GM23248 (cell line): ENCODE data around the gene SNRPA. TPM values are rescaled to one million over a fixed set of nuclear protein-coding genes. Genes with fewer than 3 reads are reported as not detected.
"Not testable (repeated sequence)": the region's sequence is repeated elsewhere in the genome, so short reads cannot be mapped to it uniquely, and the experiment has no call there.

ENCODE experiments used
- DNase-seq: peaks from one replicate; pipeline ENCODE4 v3.0.0-alpha.2; 2015
- H2AFZ ChIP-seq: fragments of 200-600 bp; sonication (generic); 2 replicates; pipeline ENCODE4 v1.6.1; 2016; ENCODE audit warnings: antibody characterized with exemption
- H3F3A ChIP-seq: fragments of 200-600 bp; sonication (generic); 2 replicates; pipeline ENCODE4 v1.6.1; 2016; ENCODE audit warnings: mild to moderate bottlenecking, antibody characterized with exemption, mixed run types; ENCODE audit not compliant: insufficient read depth
- H3K27ac ChIP-seq: fragments of 200-600 bp; sonication (generic); 2 replicates; pipeline ENCODE4 v1.5.1; 2016; ENCODE audit warnings: mild to moderate bottlenecking
- H3K27me3 ChIP-seq: fragments of 200-600 bp; sonication (generic); replicated peaks from 2 replicates; pipeline ENCODE4 v1.6.1; 2016; ENCODE audit warnings: mild to moderate bottlenecking; ENCODE audit not compliant: insufficient read depth
- H3K36me3 ChIP-seq: fragments of 200-600 bp; sonication (generic); 2 replicates; pipeline ENCODE4 v1.6.1; 2016; ENCODE audit warnings: low read depth, mild to moderate bottlenecking
- H3K4me1 ChIP-seq: fragments of 200-600 bp; sonication (generic); 2 replicates; pipeline ENCODE4 v1.6.1; 2016; ENCODE audit warnings: mild to moderate bottlenecking; ENCODE audit not compliant: insufficient read depth
- H3K4me2 ChIP-seq: fragments of 200-600 bp; sonication (generic); one replicate; pipeline ENCODE4 v1.6.1; 2016; ENCODE audit warnings: mild to moderate bottlenecking; ENCODE audit not compliant: unreplicated experiment
- H3K4me3 ChIP-seq: fragments of 200-600 bp; sonication (generic); 2 replicates; pipeline ENCODE4 v1.5.1; 2016; ENCODE audit warnings: mild to moderate bottlenecking
- H3K79me2 ChIP-seq: fragments of 200-600 bp; sonication (generic); 2 replicates; pipeline ENCODE4 v1.6.1; 2016; ENCODE audit warnings: mild to moderate bottlenecking; ENCODE audit not compliant: insufficient read depth
- H3K9ac ChIP-seq: fragments of 200-600 bp; sonication (generic); 2 replicates; pipeline ENCODE4 v1.6.1; 2016; ENCODE audit warnings: mild to moderate bottlenecking
- H3K9me2 ChIP-seq: fragments of 200-600 bp; sonication (generic); 2 replicates; pipeline ENCODE4 v1.6.1; 2016; ENCODE audit warnings: mixed run types, mild to moderate bottlenecking, moderate library complexity; ENCODE audit not compliant: insufficient read depth
- H3K9me3 ChIP-seq: fragments of 200-600 bp; sonication (generic); one replicate; pipeline ENCODE4 v1.6.1; 2017; ENCODE audit warnings: low read depth
- H4K20me1 ChIP-seq: fragments of 200-600 bp; sonication (generic); 2 replicates; pipeline ENCODE4 v1.6.0; 2016; ENCODE audit not compliant: insufficient read depth
- EZH2 ChIP-seq: fragments of 200-600 bp; sonication (generic); IDR thresholded peaks from 2 replicates; pipeline ENCODE4 v1.6.1; 2018; ENCODE audit warnings: antibody characterized with exemption, mild to moderate bottlenecking; ENCODE audit not compliant: insufficient read depth, poor library complexity, severe bottlenecking
- EZH2phosphoT487 ChIP-seq: fragments of 200-600 bp; sonication (generic); IDR thresholded peaks from 2 replicates; pipeline ENCODE4 v1.6.1; 2018; ENCODE audit warnings: antibody characterized with exemption, moderate library complexity, mild to moderate bottlenecking, low read depth; ENCODE audit not compliant: insufficient read depth
- WGBS, 2 experiments: methylation state at CpG; one replicate each; pipeline ENCODE4 v1.1.6; 2015 to 2017; ENCODE audit warnings: low lambda C conversion rate in 2 of 2, low coverage in 1 of 2; ENCODE audit errors: missing lambda C conversion rate in 2 of 2; 5-methylcytosine and 5-hydroxymethylcytosine counted together
- in situ Hi-C: fragments of 300-500 bp; cut with MboI; formaldehyde crosslinking; loops from 2 replicates; pipeline ENCODE4 v1.15.0; 2020
- polyA plus RNA-seq: library from polyadenylated mRNA; unstranded; fragments of >200 nt; fragmentation: Nextera tagmentation; extraction: Ambion mirVana; gene quantifications from 2 replicates; pipeline ENCODE4 v1.2.1, GENCODE V29; 2016
- total RNA-seq: library from RNA; depleted of rRNA; stranded (reverse); fragments of >200 nt; shearing (Covaris generic); gene quantifications from 2 replicates; pipeline ENCODE4 v1.2.3, GENCODE V29; 2014

Gene SNRPA
- total and polyA plus RNA-seq, 2 experiments from 2014 or later = 30.6 to 58.5 TPM

- H3K4me1 ChIP-seq = no peaks in the 10 kb centered on the region
- peaks cover 21% of the 10 kb centered on the region; the same call in 1 of the 2 replicates for H3K36me3 ChIP-seq
- DNase-seq = no peak
- H3K79me2 ChIP-seq = no peaks in the 10 kb centered on the region
- no peaks in the 10 kb centered on the region for H3K27me3 ChIP-seq
- H3K4me3 ChIP-seq = no peak overlapping the region
- H4K20me1 ChIP-seq = no peaks in the 10 kb centered on the region
- no peaks in the 10 kb centered on the region for H3K9me3 ChIP-seq
- H3F3A ChIP-seq = 0 out of 2 replicates have a peak, but pooled peaks cover 5% of the 10 kb centered on the region
- no peak overlapping the region for H3K9ac ChIP-seq
- H3K9me2 ChIP-seq = no peaks in the 10 kb centered on the region
- 79 to 87% methylated on average over 5 of the region's 5 CpGs for WGBS, 2 experiments
- in situ Hi-C loops = no loop called here
- H3K27ac ChIP-seq = no peak overlapping the region
- TF ChIP-seq EZH2phosphoT487 = no peak
- no peak for TF ChIP-seq EZH2
- H3K4me2 ChIP-seq = no peak overlapping the region
- H2AFZ ChIP-seq = no peak overlapping the region
These were observed 17.9 kb downstream of the SNRPA start for GRCh38 chr19:40768869-40769268.

DNA sequence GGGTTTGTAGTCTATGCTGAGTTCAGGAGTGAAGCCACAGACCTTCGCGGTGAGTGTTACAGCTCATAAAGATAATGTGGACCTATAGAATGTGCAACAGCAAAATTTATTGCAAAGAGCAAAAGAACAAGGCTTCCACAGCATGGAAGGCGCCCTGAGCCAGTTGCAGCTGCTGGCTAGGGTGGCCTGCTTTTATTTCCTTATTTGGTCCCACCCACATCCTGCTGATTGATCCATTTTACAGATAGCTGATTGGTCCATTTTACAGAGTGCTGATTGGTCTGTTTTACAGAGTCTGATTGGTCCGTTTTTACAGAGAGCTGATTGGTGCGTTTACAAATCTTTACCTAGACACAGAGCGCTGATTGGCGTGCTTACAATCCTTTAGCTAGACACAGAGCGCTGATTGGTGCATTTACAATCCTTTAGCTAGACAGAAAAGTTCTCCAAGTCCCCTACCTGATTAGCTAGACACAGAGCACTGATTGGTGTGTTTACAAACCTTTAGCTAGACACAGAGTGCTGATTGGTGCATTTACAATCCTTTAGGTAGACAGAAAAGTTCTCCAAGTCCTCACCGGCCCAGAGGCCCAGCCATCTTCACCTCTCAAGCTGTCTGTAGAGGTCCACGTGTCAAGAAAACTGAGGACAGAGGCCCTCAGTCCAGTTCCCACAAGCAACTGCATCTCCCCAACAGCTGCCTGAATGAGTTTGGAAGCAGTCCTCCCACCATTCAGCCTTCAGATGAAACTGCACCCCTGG is 20.3 kb downstream of the SNRPA start:
- H3K27me3 ChIP-seq, H3K9ac ChIP-seq, H3K36me3 ChIP-seq, H3K4me1 ChIP-seq, H3K4me3 ChIP-seq, in situ Hi-C loops, H3K9me2 ChIP-seq, H3K4me2 ChIP-seq, H3K27ac ChIP-seq, H3F3A ChIP-seq, H4K20me1 ChIP-seq, H3K9me3 ChIP-seq, DNase-seq, H3K79me2 ChIP-seq, H2AFZ ChIP-seq: not testable (repeated sequence)
- 87 to 89% methylated on average over 10 of the region's 10 CpGs for WGBS, 2 experiments

DNA sequence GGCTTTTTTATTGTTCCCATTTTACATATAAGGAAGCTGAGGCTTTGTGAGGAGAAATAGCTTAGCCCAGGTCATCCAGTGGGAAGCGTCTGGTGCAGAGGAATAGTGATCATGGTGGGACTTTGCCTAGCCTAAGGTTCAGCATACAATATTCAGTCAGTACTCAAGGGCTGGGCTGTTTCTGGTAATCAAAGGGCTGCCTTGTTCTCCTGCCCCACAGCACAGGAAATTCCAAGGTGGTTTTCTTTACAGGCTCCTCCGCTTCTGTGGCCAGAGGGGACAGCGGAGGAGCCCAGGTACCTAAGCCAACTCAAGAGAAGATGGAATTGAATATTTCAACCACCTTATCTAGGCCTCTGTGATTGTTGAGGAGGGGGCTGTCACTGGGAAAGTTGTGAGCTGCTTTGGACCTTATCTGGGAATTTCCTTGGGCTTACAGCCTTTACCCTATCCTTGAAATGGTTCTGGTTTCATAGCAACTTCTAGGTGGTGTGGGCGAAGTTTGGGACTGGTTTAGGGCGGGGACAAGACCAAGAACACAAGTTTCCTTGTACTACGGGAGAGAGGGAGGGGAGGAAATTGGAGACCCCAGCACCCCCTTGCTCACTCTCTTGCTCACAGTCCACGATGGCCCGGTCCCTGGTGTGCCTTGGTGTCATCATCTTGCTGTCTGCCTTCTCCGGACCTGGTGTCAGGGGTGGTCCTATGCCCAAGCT is 24.1 kb downstream of the SNRPA start, which contains the start of gene MIA:
MIA (plus strand) TSS at position 606 of the 716 bp plus-strand sequence; CDS start at position 628, 22 bp downstream.
- H3K4me1 ChIP-seq = peaks cover 6% of the 10 kb centered on the region; the same call in 1 of the 2 replicates
- no peak for TF ChIP-seq EZH2
- no peak for TF ChIP-seq EZH2phosphoT487
- no peak within 1 kb of the TSS for H3K9ac ChIP-seq
- no peaks in the 10 kb centered on the region for H4K20me1 ChIP-seq
- H3K79me2 ChIP-seq = no peaks in the 10 kb centered on the region
- H3K36me3 ChIP-seq = no peaks in the 10 kb centered on the region
- in situ Hi-C loops = no loop called here
- no peaks in the 10 kb centered on the region for H3K9me2 ChIP-seq
- no peak within 1 kb of the TSS for H3K27ac ChIP-seq
- H2AFZ ChIP-seq = no peak within 1 kb of the TSS
- H3K4me3 ChIP-seq = no peak within 1 kb of the TSS
- no peak within 1 kb of the TSS for H3K4me2 ChIP-seq
- WGBS, 2 experiments = 79 to 82% methylated on average over 9 of the region's 9 CpGs
- H3K27me3 ChIP-seq = no peaks in the 10 kb centered on the region
- DNase-seq = no peak
- H3F3A ChIP-seq = peaks cover 4% of the 10 kb centered on the region; the same call in 1 of the 2 replicates
- no peaks in the 10 kb centered on the region for H3K9me3 ChIP-seq

- Histone ChIP-seq H3K79me2 (no peaks in the 10 kb centered on the region), H3K4me1 (peaks cover 6% of the 10 kb centered on the region; the same call in 1 of the 2 replicates), H3K4me3 (no peak overlapping the region), H4K20me1 (no peaks in the 10 kb centered on the region), H3K9me2 (no peaks in the 10 kb centered on the region), H2AFZ (no peak overlapping the region), H3F3A (peaks cover 4% of the 10 kb centered on the region; the same call in 1 of the 2 replicates), H3K9me3 (no peaks in the 10 kb centered on the region), H3K27ac (no peak overlapping the region), H3K36me3 (no peaks in the 10 kb centered on the region), H3K9ac (no peak overlapping the region), H3K4me2 (no peak overlapping the region), H3K27me3 (no peaks in the 10 kb centered on the region)
- no peak for DNase-seq
- TF ChIP-seq EZH2 (no peak), EZH2phosphoT487 (no peak)
- in situ Hi-C loops = no loop called here
- 96 to 97% methylated on average over 10 of the region's 10 CpGs for WGBS, 2 experiments
These were observed 24.6 kb downstream of the SNRPA start for GRCh38 chr19:40775632-40776022.
